IMR-90 (cell line): ENCODE measurements around the gene LRRC8B. TPM values are rescaled to one million over a fixed set of nuclear protein-coding genes. Genes with fewer than 3 reads are reported as not detected.

Source experiments
- ATAC-seq: fragments of 200-7000 bp; cut with Tn5 transposase; 2 replicates; pipeline ENCODE4 v1.9.1; 2020; ENCODE audit warnings: low read depth, mild to moderate bottlenecking, moderate library complexity
- BruUV-seq: library from RNA; stranded (reverse); fragments of 400-500 nt; replicated peaks from 2 replicates; lab custom pipeline; 2021; lab: Mats Ljungman, UMichigan
- CTCF ChIA-PET: fragments of 300-600 bp; formaldehyde crosslinking; extraction: SDS; loops from one replicate; lab custom pipeline; 2021; ENCODE audit warnings: antibody characterized with exemption; lab: Yijun Ruan, JAX
- POLR2A ChIA-PET: fragments of 300-600 bp; sonication (Branson Sonifier 250); formaldehyde crosslinking; loops from one replicate; lab custom pipeline; 2022; ENCODE audit warnings: antibody characterized with exemption; ENCODE audit not compliant: unreplicated experiment; lab: Charles Lee
- DNase-seq: peaks from one replicate; pipeline ENCODE4 v3.0.0; 2013
- H2AFZ ChIP-seq: replicated peaks from 2 replicates; pipeline ENCODE3; 2013; ENCODE audit warnings: low read length, mild to moderate bottlenecking; ENCODE audit not compliant: poor library complexity
- H2AK5ac ChIP-seq: 2 replicates; pipeline ENCODE4 v1.6.1; 2013; ENCODE audit warnings: low read depth, low read length, inconsistent platforms
- H2AK9ac ChIP-seq: replicated peaks from 2 replicates; pipeline ENCODE3; 2013; ENCODE audit warnings: mild to moderate bottlenecking, low read depth, low read length, moderate library complexity; ENCODE audit not compliant: poor library complexity
- H2BK120ac ChIP-seq: 2 replicates; pipeline ENCODE4 v1.6.1; 2013; ENCODE audit warnings: low read depth, low read length, inconsistent platforms
- H2BK15ac ChIP-seq: 3 replicates; pipeline ENCODE4 v1.6.1; 2013; ENCODE audit warnings: low read depth, low read length, inconsistent platforms
- H2BK20ac ChIP-seq: 2 replicates; pipeline ENCODE4 v1.6.1; 2013; ENCODE audit warnings: low read depth, mild to moderate bottlenecking, inconsistent platforms, low read length, moderate library complexity
- H2BK5ac ChIP-seq: 2 replicates; pipeline ENCODE4 v1.6.1; 2013; ENCODE audit warnings: mild to moderate bottlenecking, low read depth, low read length, inconsistent platforms; ENCODE audit not compliant: poor library complexity, severe bottlenecking
- H3K14ac ChIP-seq: replicated peaks from 2 replicates; pipeline ENCODE4 v1.6.1; 2013; ENCODE audit warnings: low read depth, low read length, inconsistent platforms
- H3K18ac ChIP-seq: 2 replicates; pipeline ENCODE4 v1.6.1; 2013; ENCODE audit warnings: low read depth, low read length, control low read depth
- H3K23ac ChIP-seq: 2 replicates; pipeline ENCODE4 v1.6.1; 2013; ENCODE audit warnings: low read depth, low read length, inconsistent platforms
- H3K27ac ChIP-seq: 2 replicates; pipeline ENCODE4 v1.5.1; 2013; ENCODE audit warnings: mild to moderate bottlenecking, control low read depth, low read length; ENCODE audit not compliant: insufficient read depth
- H3K27me3 ChIP-seq: 2 replicates; pipeline ENCODE4 v1.6.1; 2013; ENCODE audit warnings: low read length; ENCODE audit not compliant: control insufficient read depth, insufficient read depth
- H3K36me3 ChIP-seq: 2 replicates; pipeline ENCODE4 v1.6.1; 2013; ENCODE audit warnings: low read length, mixed read lengths; ENCODE audit not compliant: control insufficient read depth, insufficient read depth
- H3K4ac ChIP-seq: 2 replicates; pipeline ENCODE4 v1.6.1; 2013; ENCODE audit warnings: low read depth, low read length, inconsistent platforms
- H3K4me1 ChIP-seq: 2 replicates; pipeline ENCODE4 v1.6.1; 2013; ENCODE audit warnings: low read length, mixed read lengths; ENCODE audit not compliant: control insufficient read depth, insufficient read depth
- H3K4me2 ChIP-seq: 2 replicates; pipeline ENCODE4 v1.6.1; 2013; ENCODE audit warnings: low read depth, mild to moderate bottlenecking, control low read depth, low read length, moderate library complexity
- H3K4me3 ChIP-seq: 2 replicates; pipeline ENCODE4 v1.5.1; 2013; ENCODE audit warnings: low read depth, mild to moderate bottlenecking, control low read depth, low read length, moderate library complexity; ENCODE audit not compliant: insufficient read depth
- H3K56ac ChIP-seq: 2 replicates; pipeline ENCODE4 v1.6.1; 2013; ENCODE audit warnings: low read length, inconsistent platforms; ENCODE audit not compliant: insufficient read depth; ENCODE audit errors: extremely low read depth
- H3K79me1 ChIP-seq, 2 experiments: 2 replicates each; pipeline ENCODE4 v1.6.1; 2013; ENCODE audit warnings: low read length in 2 of 2, inconsistent platforms in 1 of 2, low read depth in 1 of 2
- H3K9ac ChIP-seq: 2 replicates; pipeline ENCODE4 v1.6.1; 2013; ENCODE audit warnings: low read depth, low read length, control low read depth
- H3K9me1 ChIP-seq: 2 replicates; pipeline ENCODE4 v1.6.1; 2013; ENCODE audit warnings: low read length, inconsistent platforms; ENCODE audit not compliant: insufficient read depth
- H3K9me3 ChIP-seq: 2 replicates; pipeline ENCODE4 v1.6.1; 2013; ENCODE audit warnings: low read length; ENCODE audit not compliant: control insufficient read depth, insufficient read depth
- H4K20me1 ChIP-seq: 2 replicates; pipeline ENCODE4 v1.6.1; 2013; ENCODE audit warnings: low read length, inconsistent platforms; ENCODE audit not compliant: insufficient read depth
- H4K5ac ChIP-seq: 2 replicates; pipeline ENCODE4 v1.6.1; 2013; ENCODE audit warnings: mild to moderate bottlenecking, low read depth, low read length, control low read depth
- H4K8ac ChIP-seq, 2 experiments: 2 replicates each; pipeline ENCODE4 v1.6.1; 2013; ENCODE audit warnings: low read depth in 2 of 2, low read length in 2 of 2, control low read depth in 1 of 2, inconsistent platforms in 1 of 2
- H4K91ac ChIP-seq: 2 replicates; pipeline ENCODE4 v1.6.1; 2013; ENCODE audit warnings: low read depth, low read length, inconsistent platforms; ENCODE audit not compliant: insufficient read depth
- BHLHE40 ChIP-seq: fragments of 150-350 bp; IDR thresholded peaks from 2 replicates; pipeline ENCODE4 v1.6.1; 2016; ENCODE audit warnings: mild to moderate bottlenecking, low read depth, low read length
- CEBPB ChIP-seq: IDR thresholded peaks from 2 replicates; pipeline ENCODE4 v1.6.1; 2012; ENCODE audit warnings: low read depth, low read length, improper control_type of control experiment
- CHD1 ChIP-seq: IDR thresholded peaks from 2 replicates; pipeline ENCODE4 v1.6.1; 2012; ENCODE audit warnings: low read depth, low read length, improper control_type of control experiment
- FOS ChIP-seq: fragments of 150-350 bp; IDR thresholded peaks from 2 replicates; pipeline ENCODE4 v1.6.1; 2016; ENCODE audit warnings: low read depth, low read length
- MAFK ChIP-seq: IDR thresholded peaks from 2 replicates; pipeline ENCODE4 v1.6.1; 2012; ENCODE audit warnings: low read depth, low read length, improper control_type of control experiment
- MAZ ChIP-seq: IDR thresholded peaks from 2 replicates; pipeline ENCODE4 v1.6.1; 2012; ENCODE audit warnings: low read depth, mild to moderate bottlenecking, low read length, improper control_type of control experiment, moderate library complexity, borderline replicate concordance
- MXI1 ChIP-seq: IDR thresholded peaks from 2 replicates; pipeline ENCODE4 v1.6.1; 2012; ENCODE audit warnings: low read depth, mild to moderate bottlenecking, low read length, moderate library complexity, borderline replicate concordance
- NFE2L2 ChIP-seq: fragments of 150-350 bp; IDR thresholded peaks from 2 replicates; pipeline ENCODE4 v1.6.1; 2016; ENCODE audit warnings: low read depth, mild to moderate bottlenecking, low read length
- POLR2A ChIP-seq: IDR thresholded peaks from 2 replicates; pipeline ENCODE4 v1.6.1; 2012; ENCODE audit warnings: mild to moderate bottlenecking, low read depth, low read length
- RAD21 ChIP-seq: IDR thresholded peaks from 2 replicates; pipeline ENCODE4 v1.6.1; 2012; ENCODE audit warnings: low read length, improper control_type of control experiment
- RCOR1 ChIP-seq: IDR thresholded peaks from 2 replicates; pipeline ENCODE4 v1.6.1; 2012; ENCODE audit warnings: mild to moderate bottlenecking, low read length, improper control_type of control experiment; ENCODE audit not compliant: insufficient replicate concordance
- RFX5 ChIP-seq: IDR thresholded peaks from 2 replicates; pipeline ENCODE4 v1.8.0; 2012; ENCODE audit warnings: low read depth, mild to moderate bottlenecking, low read length, moderate library complexity
- SMC3 ChIP-seq: fragments of 150-350 bp; IDR thresholded peaks from 2 replicates; pipeline ENCODE4 v1.6.1; 2016; ENCODE audit warnings: low read depth, mild to moderate bottlenecking, antibody characterized with exemption, low read length, moderate library complexity
- WGBS, 2 experiments: methylation state at CpG; one replicate each; pipeline versions ENCODE4 v1.1.5 to v1.1.7; 2013; ENCODE audit warnings: missing lambda C conversion rate in 2 of 2; ENCODE audit not compliant: insufficient read length in 1 of 2; ENCODE audit errors: extremely low coverage in 2 of 2; 5-methylcytosine and 5-hydroxymethylcytosine counted together
- dilution Hi-C: fragments of 300-500 bp; cut with HindIII; formaldehyde crosslinking; loops from one replicate; pipeline ENCODE4 v1.14.3; 2018; ENCODE audit warnings: low sequenced_read_pairs; ENCODE audit not compliant: unreplicated experiment
- in situ Hi-C: fragments of 300-500 bp; cut with MboI; formaldehyde crosslinking; loops from 3 replicates; pipeline ENCODE4 v1.14.3; 2019; ENCODE audit warnings: low sequenced_read_pairs, inconsistent platforms, mixed read lengths
- intact Hi-C: fragments of 100-400 bp; cut with micrococcal nuclease; formaldehyde crosslinking; loops from 2 replicates; pipeline ENCODE4 v1.10.0; 2022
- polyA plus RNA-seq, 3 experiments: library from polyadenylated mRNA; depleted of rRNA; stranded (reverse); fragments of >200 nt; gene quantifications; 2 replicates each; pipeline ENCODE4 v1.2.3, GENCODE V29; 2012; ENCODE audit warnings: low replicate concordance in 1 of 3
- total RNA-seq: library from RNA; depleted of rRNA; stranded (reverse); fragments of >200 nt; gene quantifications from 2 replicates; pipeline ENCODE4 v1.2.3, GENCODE V29; 2012
- TF ChIP-seq, protein P1 (sequence below): conservative IDR thresholded peaks from 2 replicates; pipeline ENCODE4 v1.5.1; 2012; ENCODE audit warnings: mild to moderate bottlenecking, low read depth, low read length, improper control_type of control experiment
- TF ChIP-seq, protein P2 (sequence below): fragments of 150-350 bp; IDR thresholded peaks from 2 replicates; pipeline ENCODE4 v1.6.1; 2016; ENCODE audit warnings: low read depth, mild to moderate bottlenecking, low read length, moderate library complexity, borderline replicate concordance
- TF ChIP-seq, protein P3 (sequence below): fragments of 150-350 bp; IDR thresholded peaks from 2 replicates; pipeline ENCODE4 v1.6.1; 2017; ENCODE audit warnings: mild to moderate bottlenecking, antibody characterized with exemption, low read length, low read depth

The LRRC8B gene
- total and polyA plus RNA-seq, 2 of the 4 experiments (the other 2 are of a cell fraction), result 0.74 to 1.8 TPM

DNA sequence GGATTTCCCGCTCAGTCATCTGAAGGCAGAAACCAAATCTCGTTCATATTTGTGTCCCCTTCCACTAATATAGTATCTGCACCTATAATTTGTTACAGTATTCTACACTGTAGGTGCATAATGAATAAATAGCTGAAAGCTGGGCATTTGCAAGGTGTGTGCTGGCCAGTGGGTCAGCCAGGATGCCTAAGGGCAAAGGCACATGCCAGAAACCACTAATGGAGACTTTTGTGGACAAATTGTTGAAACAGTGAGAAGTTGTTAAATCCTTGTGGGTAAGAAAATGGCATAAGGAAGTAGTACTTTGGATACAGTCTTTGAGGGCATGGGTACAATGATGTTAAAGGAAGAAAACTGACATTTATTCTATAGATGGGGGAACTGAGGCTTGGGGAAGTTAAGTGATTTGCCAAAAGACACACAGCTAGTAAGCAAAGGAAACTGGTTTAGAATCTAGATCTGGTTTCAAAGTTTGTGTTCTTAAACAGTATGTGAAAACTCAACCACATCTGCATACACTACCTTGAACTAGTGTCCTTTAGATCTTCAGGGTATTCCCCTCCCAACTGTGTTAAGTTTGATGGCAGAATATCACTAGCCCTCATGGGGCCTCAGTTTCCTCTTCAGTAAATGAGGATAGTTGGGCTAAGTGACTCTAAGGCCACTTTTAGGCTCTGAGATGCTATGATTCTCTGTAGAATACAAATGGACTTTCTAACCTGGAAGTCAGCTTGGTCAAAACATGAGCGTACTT, 81.8 kb downstream of the LRRC8B start:
- in situ Hi-C loops (loop anchor here (10.0 kb wide), 1 partner anchor 132 kb away; no protein-coding TSS in a partner anchor), dilution Hi-C loops (no loop called here)

More for the DNA sequence above, 81.8 kb downstream of the LRRC8B start:
- H3K18ac ChIP-seq, result no peak overlapping the region
- no peaks in the 10 kb centered on the region for H4K20me1 ChIP-seq
- no peak overlapping the region for H3K4me3 ChIP-seq
- TF ChIP-seq, protein P1, sequence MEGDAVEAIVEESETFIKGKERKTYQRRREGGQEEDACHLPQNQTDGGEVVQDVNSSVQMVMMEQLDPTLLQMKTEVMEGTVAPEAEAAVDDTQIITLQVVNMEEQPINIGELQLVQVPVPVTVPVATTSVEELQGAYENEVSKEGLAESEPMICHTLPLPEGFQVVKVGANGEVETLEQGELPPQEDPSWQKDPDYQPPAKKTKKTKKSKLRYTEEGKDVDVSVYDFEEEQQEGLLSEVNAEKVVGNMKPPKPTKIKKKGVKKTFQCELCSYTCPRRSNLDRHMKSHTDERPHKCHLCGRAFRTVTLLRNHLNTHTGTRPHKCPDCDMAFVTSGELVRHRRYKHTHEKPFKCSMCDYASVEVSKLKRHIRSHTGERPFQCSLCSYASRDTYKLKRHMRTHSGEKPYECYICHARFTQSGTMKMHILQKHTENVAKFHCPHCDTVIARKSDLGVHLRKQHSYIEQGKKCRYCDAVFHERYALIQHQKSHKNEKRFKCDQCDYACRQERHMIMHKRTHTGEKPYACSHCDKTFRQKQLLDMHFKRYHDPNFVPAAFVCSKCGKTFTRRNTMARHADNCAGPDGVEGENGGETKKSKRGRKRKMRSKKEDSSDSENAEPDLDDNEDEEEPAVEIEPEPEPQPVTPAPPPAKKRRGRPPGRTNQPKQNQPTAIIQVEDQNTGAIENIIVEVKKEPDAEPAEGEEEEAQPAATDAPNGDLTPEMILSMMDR, result no peak
- no peak for TF ChIP-seq RFX5
- no peak for TF ChIP-seq MAZ
- no peak for TF ChIP-seq NFE2L2
- TF ChIP-seq, protein P2, sequence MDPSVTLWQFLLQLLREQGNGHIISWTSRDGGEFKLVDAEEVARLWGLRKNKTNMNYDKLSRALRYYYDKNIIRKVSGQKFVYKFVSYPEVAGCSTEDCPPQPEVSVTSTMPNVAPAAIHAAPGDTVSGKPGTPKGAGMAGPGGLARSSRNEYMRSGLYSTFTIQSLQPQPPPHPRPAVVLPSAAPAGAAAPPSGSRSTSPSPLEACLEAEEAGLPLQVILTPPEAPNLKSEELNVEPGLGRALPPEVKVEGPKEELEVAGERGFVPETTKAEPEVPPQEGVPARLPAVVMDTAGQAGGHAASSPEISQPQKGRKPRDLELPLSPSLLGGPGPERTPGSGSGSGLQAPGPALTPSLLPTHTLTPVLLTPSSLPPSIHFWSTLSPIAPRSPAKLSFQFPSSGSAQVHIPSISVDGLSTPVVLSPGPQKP, result no peak
- TF ChIP-seq BHLHE40, result no peak
- TF ChIP-seq FOS, result no peak
- no peak for TF ChIP-seq CHD1
- TF ChIP-seq POLR2A, result no peak
- no peak for TF ChIP-seq MXI1
- TF ChIP-seq CEBPB, result no peak
- no peak for TF ChIP-seq RCOR1
- TF ChIP-seq, protein P3, sequence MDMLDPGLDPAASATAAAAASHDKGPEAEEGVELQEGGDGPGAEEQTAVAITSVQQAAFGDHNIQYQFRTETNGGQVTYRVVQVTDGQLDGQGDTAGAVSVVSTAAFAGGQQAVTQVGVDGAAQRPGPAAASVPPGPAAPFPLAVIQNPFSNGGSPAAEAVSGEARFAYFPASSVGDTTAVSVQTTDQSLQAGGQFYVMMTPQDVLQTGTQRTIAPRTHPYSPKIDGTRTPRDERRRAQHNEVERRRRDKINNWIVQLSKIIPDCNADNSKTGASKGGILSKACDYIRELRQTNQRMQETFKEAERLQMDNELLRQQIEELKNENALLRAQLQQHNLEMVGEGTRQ, result no peak
- no peak for TF ChIP-seq SMC3
- no peak for TF ChIP-seq RAD21
- no peak for TF ChIP-seq MAFK
- H2BK5ac ChIP-seq, result no peak overlapping the region
- H3K79me1 ChIP-seq, result no peaks in the 10 kb centered on the region
- no peak overlapping the region for H3K9ac ChIP-seq
- BruUV-seq, result no TSS peak
- CTCF ChIA-PET, result no interaction called here
- H3K4me1 ChIP-seq, result peaks cover 3% of the 10 kb centered on the region
- no peak overlapping the region for H3K56ac ChIP-seq
- no peak overlapping the region for H3K14ac ChIP-seq
- no peak overlapping the region for H4K91ac ChIP-seq
- H3K9me1 ChIP-seq, result peaks cover 4% of the 10 kb centered on the region; the same call in 1 of the 2 replicates
- no peak overlapping the region for H2BK15ac ChIP-seq
- POLR2A ChIA-PET, result no interaction called here
- H2BK20ac ChIP-seq, result no peak overlapping the region
- no peak overlapping the region for H3K23ac ChIP-seq
- WGBS, 2 experiments, result 100% methylated on average over 1 of the region's 3 CpGs; no CpG with 5 or more reads in 1 of the 2 experiments
- no peak overlapping the region for H2AFZ ChIP-seq
- H4K5ac ChIP-seq, result no peak overlapping the region
- ATAC-seq, result no peak
- no peak overlapping the region for H3K27ac ChIP-seq
- H3K27me3 ChIP-seq, result no peaks in the 10 kb centered on the region
- H2AK5ac ChIP-seq, result no peak overlapping the region
- no peak overlapping the region for H4K8ac ChIP-seq
- intact Hi-C loops, result no loop called here
- H3K4ac ChIP-seq, result no peak overlapping the region
- no peak overlapping the region for H2BK120ac ChIP-seq
- no peak for DNase-seq
- H3K36me3 ChIP-seq, result no peaks in the 10 kb centered on the region
- no peaks in the 10 kb centered on the region for H3K9me3 ChIP-seq
- H2AK9ac ChIP-seq, result no peak overlapping the region
- H3K4me2 ChIP-seq, result no peak overlapping the region
